GM10266 (cell line): Measurements from ENCODE around the gene MOV10.
A peak's percentile ranks its signal among the peaks of the same experiment; 100 is the strongest.
"Not testable (repeated sequence)": the region's sequence is repeated elsewhere in the genome, so short reads cannot be mapped to it uniquely, and the experiment has no call there.

Experiments used
- DNase-seq: peaks from one replicate; pipeline ENCODE4 v3.0.0; 2012; ENCODE audit errors: extremely low spot score
- TF ChIP-seq, protein P1 (sequence below): IDR thresholded peaks from 2 replicates; pipeline ENCODE4 v1.5.1; 2012; ENCODE audit warnings: mild to moderate bottlenecking, low read depth; ENCODE audit not compliant: control insufficient read depth, insufficient read depth; ENCODE audit errors: missing control alignments

Gene MOV10

GRCh38 chr1:112717263-112717873 is 42.9 kb downstream of the MOV10 start:
- TF ChIP-seq, protein P1, sequence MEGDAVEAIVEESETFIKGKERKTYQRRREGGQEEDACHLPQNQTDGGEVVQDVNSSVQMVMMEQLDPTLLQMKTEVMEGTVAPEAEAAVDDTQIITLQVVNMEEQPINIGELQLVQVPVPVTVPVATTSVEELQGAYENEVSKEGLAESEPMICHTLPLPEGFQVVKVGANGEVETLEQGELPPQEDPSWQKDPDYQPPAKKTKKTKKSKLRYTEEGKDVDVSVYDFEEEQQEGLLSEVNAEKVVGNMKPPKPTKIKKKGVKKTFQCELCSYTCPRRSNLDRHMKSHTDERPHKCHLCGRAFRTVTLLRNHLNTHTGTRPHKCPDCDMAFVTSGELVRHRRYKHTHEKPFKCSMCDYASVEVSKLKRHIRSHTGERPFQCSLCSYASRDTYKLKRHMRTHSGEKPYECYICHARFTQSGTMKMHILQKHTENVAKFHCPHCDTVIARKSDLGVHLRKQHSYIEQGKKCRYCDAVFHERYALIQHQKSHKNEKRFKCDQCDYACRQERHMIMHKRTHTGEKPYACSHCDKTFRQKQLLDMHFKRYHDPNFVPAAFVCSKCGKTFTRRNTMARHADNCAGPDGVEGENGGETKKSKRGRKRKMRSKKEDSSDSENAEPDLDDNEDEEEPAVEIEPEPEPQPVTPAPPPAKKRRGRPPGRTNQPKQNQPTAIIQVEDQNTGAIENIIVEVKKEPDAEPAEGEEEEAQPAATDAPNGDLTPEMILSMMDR = no peak
- DNase-seq = no peak

GRCh38 chr1:112718691-112719418 is 44.4 kb downstream of the MOV10 start:
- peak; percentile 84 for DNase-seq
- TF ChIP-seq, protein P1 = peak; percentile 91

DNA sequence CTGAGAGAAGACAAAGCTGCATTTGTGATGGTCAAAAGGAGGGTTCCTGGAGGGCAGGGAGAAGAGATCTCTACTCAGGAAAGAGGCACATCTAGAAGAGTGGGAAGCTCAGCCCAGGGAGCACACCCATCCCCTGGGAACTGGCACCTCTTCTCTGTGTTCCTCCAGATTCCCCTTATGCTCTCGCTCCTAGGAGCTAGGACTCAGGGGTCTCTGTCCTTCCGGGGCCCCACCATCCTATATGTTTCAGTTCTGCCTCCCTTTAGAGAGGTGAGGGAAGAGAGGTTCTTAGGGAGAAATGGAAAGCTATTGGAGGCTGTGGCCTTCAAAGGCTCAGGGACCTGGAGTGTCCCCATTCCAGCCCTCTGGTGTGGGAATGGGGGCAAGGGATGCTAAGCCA is 45.2 kb downstream of the MOV10 start:
- TF ChIP-seq, protein P1 = no peak
- no peak for DNase-seq

DNA sequence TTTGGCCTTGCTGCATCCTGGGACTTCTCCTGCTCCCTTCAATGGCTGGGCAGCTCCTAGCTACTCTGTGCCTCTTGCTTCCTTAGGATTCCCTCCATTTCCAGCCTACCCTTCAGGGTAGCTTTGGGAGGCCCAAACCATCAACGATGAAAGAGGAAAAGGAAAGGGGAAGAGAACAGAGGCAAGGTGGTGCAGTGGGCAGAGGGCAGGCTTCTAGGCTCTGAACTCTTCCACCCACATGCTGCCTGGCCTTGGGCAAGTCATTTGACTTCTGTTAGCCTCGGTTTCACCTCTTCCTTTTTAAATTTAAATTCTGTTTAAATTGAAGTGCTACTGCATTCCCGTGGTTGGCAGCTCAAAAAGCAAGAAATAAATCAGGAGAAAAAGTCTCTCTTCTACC is 46.3 kb downstream of the MOV10 start:
- TF ChIP-seq, protein P1 = no peak
- no peak for DNase-seq

GRCh38 chr1:112721294-112721693 is 46.8 kb downstream of the MOV10 start:
- not testable (repeated sequence) for DNase-seq

- TF ChIP-seq, protein P1 = no peak
- DNase-seq = no peak
Measured at GRCh38 chr1:112721966-112722524, 47.6 kb downstream of the MOV10 start.

DNA sequence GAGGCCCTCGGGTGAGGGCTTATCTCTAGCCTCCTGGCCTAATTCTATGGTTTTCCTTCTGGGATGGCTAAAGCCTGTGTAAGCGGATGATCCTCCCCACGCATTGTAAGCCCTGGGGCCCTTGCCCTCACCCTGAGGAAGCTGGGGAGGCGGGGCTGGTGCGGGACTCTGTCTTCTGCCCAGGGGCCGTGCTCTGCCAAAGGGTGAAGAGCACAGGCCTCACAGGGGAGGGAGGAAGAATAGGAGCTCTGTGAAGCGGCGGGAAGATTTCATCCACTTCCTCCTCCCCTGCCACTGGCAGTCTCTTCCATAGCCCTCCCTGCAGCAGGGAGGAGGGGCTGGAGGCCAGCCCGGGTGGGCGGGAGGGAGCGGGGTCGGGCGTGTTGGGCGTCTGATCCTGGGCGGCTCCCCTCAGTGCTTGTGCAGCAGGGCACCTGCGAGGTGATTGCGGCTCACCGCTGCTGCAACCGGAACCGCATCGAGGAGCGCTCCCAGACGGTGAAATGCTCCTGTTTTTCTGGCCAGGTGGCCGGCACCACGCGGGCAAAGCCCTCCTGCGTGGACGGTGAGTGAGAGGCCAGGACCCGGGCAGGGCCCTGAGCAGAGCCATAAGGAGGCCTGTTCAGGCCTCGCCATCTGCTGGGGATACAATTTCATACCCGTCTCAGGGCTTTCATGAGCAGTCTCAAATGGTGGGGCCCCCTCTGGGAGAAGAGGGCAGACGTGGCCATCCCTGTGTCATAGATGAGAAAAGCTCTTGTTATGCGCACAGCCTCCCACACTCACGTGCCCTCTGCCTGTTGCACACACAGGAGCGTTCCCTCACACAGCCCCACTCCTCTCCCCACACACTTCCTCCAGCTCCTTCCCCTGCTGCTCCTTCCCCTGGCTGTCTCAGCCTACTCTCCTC is 48.4 kb downstream of the MOV10 start:
- TF ChIP-seq, protein P1 = no peak
- no peak for DNase-seq
